ENCODE data around the gene BCAS3.

DNA sequence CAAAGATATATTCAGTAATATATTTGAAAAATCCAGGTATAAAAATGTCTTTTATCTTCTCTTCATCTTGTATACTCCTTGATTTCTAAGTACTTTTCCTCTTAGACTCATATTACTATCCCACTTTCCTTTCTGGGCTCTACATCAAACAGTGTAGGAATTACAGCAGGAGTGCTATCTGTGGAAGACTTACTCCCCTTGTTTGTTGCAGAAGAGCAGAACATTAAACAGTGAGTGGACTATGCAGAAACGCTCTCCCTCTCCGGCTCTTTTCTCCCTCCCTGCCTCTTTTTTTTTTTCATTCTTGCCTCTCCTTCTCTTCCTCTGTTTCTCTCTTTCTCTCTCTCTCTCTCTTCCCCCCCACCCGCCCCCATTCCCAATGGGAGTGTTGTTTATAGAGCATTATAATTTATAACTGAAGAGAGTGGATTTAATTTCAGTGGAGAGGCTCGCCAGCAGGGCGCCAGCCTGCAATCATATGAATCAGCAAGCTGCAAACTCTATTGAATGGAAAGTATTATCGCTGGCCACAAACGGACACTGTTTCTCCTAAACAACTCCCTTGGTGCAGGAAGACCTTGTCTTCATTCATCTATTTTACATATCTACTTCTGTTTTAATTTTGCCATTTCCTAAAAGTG lies 479.7 kb downstream of the BCAS3 start:
- TF ChIP-seq, protein P1, sequence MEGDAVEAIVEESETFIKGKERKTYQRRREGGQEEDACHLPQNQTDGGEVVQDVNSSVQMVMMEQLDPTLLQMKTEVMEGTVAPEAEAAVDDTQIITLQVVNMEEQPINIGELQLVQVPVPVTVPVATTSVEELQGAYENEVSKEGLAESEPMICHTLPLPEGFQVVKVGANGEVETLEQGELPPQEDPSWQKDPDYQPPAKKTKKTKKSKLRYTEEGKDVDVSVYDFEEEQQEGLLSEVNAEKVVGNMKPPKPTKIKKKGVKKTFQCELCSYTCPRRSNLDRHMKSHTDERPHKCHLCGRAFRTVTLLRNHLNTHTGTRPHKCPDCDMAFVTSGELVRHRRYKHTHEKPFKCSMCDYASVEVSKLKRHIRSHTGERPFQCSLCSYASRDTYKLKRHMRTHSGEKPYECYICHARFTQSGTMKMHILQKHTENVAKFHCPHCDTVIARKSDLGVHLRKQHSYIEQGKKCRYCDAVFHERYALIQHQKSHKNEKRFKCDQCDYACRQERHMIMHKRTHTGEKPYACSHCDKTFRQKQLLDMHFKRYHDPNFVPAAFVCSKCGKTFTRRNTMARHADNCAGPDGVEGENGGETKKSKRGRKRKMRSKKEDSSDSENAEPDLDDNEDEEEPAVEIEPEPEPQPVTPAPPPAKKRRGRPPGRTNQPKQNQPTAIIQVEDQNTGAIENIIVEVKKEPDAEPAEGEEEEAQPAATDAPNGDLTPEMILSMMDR (IDR thresholded peaks at IDR 0.05): no peak
- TF ChIP-seq POLR2A (IDR thresholded peaks at IDR 0.05): no peak

All from lower leg skin (tissue), 3 donors.